ENCODE results near the gene ERAP2.
A peak's percentile ranks its signal among the peaks of the same experiment; 100 is the strongest.

ERAP2 gene

GRCh38 chr5:96933764-96934707, 57.7 kb downstream of the ERAP2 start:
- no peak for DNase-seq (ENCODE audit: low spot score)

GRCh38 chr5:96934708-96935558, 58.6 kb downstream of the ERAP2 start:
- DNase-seq (ENCODE audit: low spot score) = peak; percentile 92

GRCh38 chr5:96935559-96936430, 59.5 kb downstream of the ERAP2 start, which contains the start of gene LNPEP:
Gene LNPEP, plus strand, starts transcription at chr5:96936080. Its CDS starts 76 bp downstream, at chr5:96936156.
- DNase-seq (ENCODE audit: low spot score) = peak; percentile 97

GRCh38 chr5:96936431-96937320, 60.4 kb downstream of the ERAP2 start:
- DNase-seq (ENCODE audit: low spot score) = peak; percentile 70

GRCh38 chr5:96940586-96940985, 64.3 kb downstream of the ERAP2 start:
- DNase-seq (ENCODE audit: low spot score) = no peak

GRCh38 chr5:96941140-96941539, 64.8 kb downstream of the ERAP2 start:
- DNase-seq (ENCODE audit: low spot score) = no peak

- DNase-seq (ENCODE audit: low spot score) = no peak
Measured at GRCh38 chr5:96942078-96942477, 65.8 kb downstream of the ERAP2 start.

- no peak for DNase-seq (ENCODE audit: low spot score)
Measured at GRCh38 chr5:96942911-96943310, 66.6 kb downstream of the ERAP2 start.

- DNase-seq (ENCODE audit: low spot score) = no peak
Measured at GRCh38 chr5:96943799-96944198, 67.5 kb downstream of the ERAP2 start.

GRCh38 chr5:96945144-96945897, 69.0 kb downstream of the ERAP2 start:
- DNase-seq (ENCODE audit: low spot score) = no peak

GRCh38 chr5:96946381-96946780, 70.1 kb downstream of the ERAP2 start:
- DNase-seq (ENCODE audit: low spot score) = no peak

- DNase-seq (ENCODE audit: low spot score) = no peak
Measured at GRCh38 chr5:96952118-96952750, 75.9 kb downstream of the ERAP2 start.

GRCh38 chr5:96952974-96953730, 76.9 kb downstream of the ERAP2 start:
- DNase-seq (ENCODE audit: low spot score) = no peak

GRCh38 chr5:96957254-96958049, 81.2 kb downstream of the ERAP2 start:
- DNase-seq (ENCODE audit: low spot score) = no peak

- DNase-seq (ENCODE audit: low spot score) = no peak
Measured at GRCh38 chr5:96958977-96959376, 82.7 kb downstream of the ERAP2 start.

GRCh38 chr5:96961053-96961452, 84.8 kb downstream of the ERAP2 start:
- DNase-seq (ENCODE audit: low spot score) = no peak

- no peak for DNase-seq (ENCODE audit: low spot score)
Measured at GRCh38 chr5:96962540-96962991, 86.3 kb downstream of the ERAP2 start.

GRCh38 chr5:96963267-96963666, 87.0 kb downstream of the ERAP2 start:
- no peak for DNase-seq (ENCODE audit: low spot score)

Measured in ecto neural progenitor cell (in vitro differentiated cells).